HEK293 (cell line): Measurements from ENCODE around the gene RGS8.

Experiments
- CTCF ChIP-seq: fragments of 450-650 bp; formaldehyde crosslinking; IDR thresholded peaks from 2 replicates; pipeline ENCODE4 v1.5.1; 2016; ENCODE audit warnings: missing biosample characterization, missing genetic modification characterization
- PRDM4 ChIP-seq: fragments of 450-650 bp; formaldehyde crosslinking; IDR thresholded peaks from 2 replicates; pipeline ENCODE4 v1.5.1; 2017; ENCODE audit warnings: missing biosample characterization, missing genetic modification characterization
- SP2 ChIP-seq: fragments of 450-650 bp; formaldehyde crosslinking; IDR thresholded peaks from 2 replicates; pipeline ENCODE4 v1.5.1; 2016; ENCODE audit warnings: missing biosample characterization, missing genetic modification characterization
- ZNF133 ChIP-seq: fragments of 450-650 bp; formaldehyde crosslinking; IDR thresholded peaks from 2 replicates; pipeline ENCODE4 v1.5.1; 2016; ENCODE audit warnings: missing biosample characterization, missing genetic modification characterization
- ZNF670 ChIP-seq: fragments of 450-650 bp; formaldehyde crosslinking; IDR thresholded peaks from 2 replicates; pipeline ENCODE4 v1.5.1; 2016; ENCODE audit warnings: missing biosample characterization, missing genetic modification characterization, low read depth

- no peak for TF ChIP-seq CTCF (tag by site-specific recombination)
- TF ChIP-seq SP2 (tag by site-specific recombination), result no peak
- no peak for TF ChIP-seq ZNF133
- TF ChIP-seq PRDM4 (tag by site-specific recombination), result no peak
- TF ChIP-seq ZNF670 (tag by site-specific recombination), result no peak
Measured at GRCh38 chr1:182644886-182645285, 39.5 kb downstream of the RGS8 start.
